Body of pancreas (tissue), 4 donors: Measurements from ENCODE around the gene PTPRD.

Experiments used
- CTCF ChIP-seq, 7 experiments: fragments of 450-650 bp in 4 of 7; fragments of 200-600 bp in 3 of 7; sonication (generic) in 3 of 7; IDR thresholded peaks; one replicate each; pipeline ENCODE4 v1.5.1; 2016 to 2019; ENCODE audit warnings: antibody characterized with exemption in 7 of 7
- POLR2A ChIP-seq, 3 donors: fragments of 450-650 bp; IDR thresholded peaks; one replicate each; pipeline ENCODE4 v1.6.1; 2016; ENCODE audit warnings: antibody characterized with exemption in 3 of 3, mild to moderate bottlenecking in 2 of 3

GRCh38 chr9:8268881-8269280 lies 2343.9 kb downstream of the PTPRD start:
- TF ChIP-seq CTCF (IDR thresholded peaks at IDR 0.05) (no peak), POLR2A (IDR thresholded peaks at IDR 0.05) (no peak)
